Common myeloid progenitor, CD34-positive (primary cell): ENCODE data around the gene TBC1D4.
A peak's percentile ranks its signal among the peaks of the same experiment; 100 is the strongest.

Experiments used
- CTCF ChIA-PET: fragments of 350-600 bp; sonication (Branson Sonifier 250); formaldehyde crosslinking; loops from one replicate; lab custom pipeline; 2021; ENCODE audit warnings: antibody characterized with exemption; lab: Charles Lee
- POLR2A ChIA-PET: fragments of 350-600 bp; sonication (Branson Sonifier 250); formaldehyde crosslinking; loops from one replicate; lab custom pipeline; 2021; ENCODE audit warnings: antibody characterized with exemption; lab: Charles Lee
- DNase-seq, 3 donors: peaks; one replicate each; pipeline versions ENCODE4 v3.0.0 to v3.0.0-alpha.2; 2013
- H3K27ac ChIP-seq, 2 experiments: 1 replicate in 1 of 2; 2 replicates in 1 of 2; pipeline ENCODE4 v1.7.0; 2013; ENCODE audit warnings: inconsistent platforms in 2 of 2, low read length in 2 of 2, mild to moderate bottlenecking in 2 of 2, low read depth in 1 of 2, moderate library complexity in 1 of 2; ENCODE audit not compliant: severe bottlenecking in 2 of 2, insufficient read depth in 1 of 2, poor library complexity in 1 of 2
- H3K27me3 ChIP-seq, 5 experiments: replicated peaks in 2 of 5; 1 replicate in 3 of 5; 2 replicates in 2 of 5; pipeline versions ENCODE4 v1.6.1 to v1.7.0; 2013; ENCODE audit warnings: low read length in 4 of 5, mild to moderate bottlenecking in 2 of 5, moderate library complexity in 2 of 5, inconsistent platforms in 1 of 5; ENCODE audit not compliant: insufficient read depth in 5 of 5, control insufficient read depth in 4 of 5
- H3K36me3 ChIP-seq, 4 experiments: 1 replicate in 2 of 4; 2 replicates in 2 of 4; pipeline versions ENCODE4 v1.6.1 to v1.7.0; 2013; ENCODE audit warnings: low read length in 3 of 4, control low read depth in 1 of 4, mild to moderate bottlenecking in 1 of 4; ENCODE audit not compliant: control insufficient read depth in 4 of 4, insufficient read depth in 4 of 4
- H3K4me1 ChIP-seq, 4 experiments: 1 replicate in 3 of 4; 2 replicates in 1 of 4; pipeline versions ENCODE4 v1.6.1 to v1.7.1; 2013; ENCODE audit warnings: low read length in 3 of 4, mild to moderate bottlenecking in 3 of 4, control low read depth in 1 of 4, inconsistent platforms in 1 of 4, moderate library complexity in 1 of 4; ENCODE audit not compliant: control insufficient read depth in 4 of 4, insufficient read depth in 4 of 4; ENCODE audit errors: control extremely low read depth in 1 of 4
- H3K4me3 ChIP-seq, 7 experiments: 1 replicate in 4 of 7; 2 replicates in 3 of 7; pipeline versions ENCODE4 v1.5.1 to v1.7.0; 2013; ENCODE audit warnings: mild to moderate bottlenecking in 7 of 7, low read length in 6 of 7, moderate library complexity in 6 of 7, inconsistent platforms in 2 of 7, low read depth in 2 of 7, control low read depth in 1 of 7; ENCODE audit not compliant: insufficient read depth in 4 of 7, control insufficient read depth in 1 of 7; ENCODE audit errors: extremely low read depth in 1 of 7
- H3K9me3 ChIP-seq, 5 experiments: 1 replicate in 4 of 5; 2 replicates in 1 of 5; pipeline versions ENCODE4 v1.6.1 to v1.7.1; 2013; ENCODE audit warnings: low read length in 4 of 5, mild to moderate bottlenecking in 2 of 5, inconsistent platforms in 1 of 5, low read depth in 1 of 5, moderate library complexity in 1 of 5; ENCODE audit not compliant: control insufficient read depth in 4 of 5, insufficient read depth in 2 of 5; ENCODE audit errors: control extremely low read depth in 1 of 5
- WGBS: methylation state at CpG from one replicate; pipeline ENCODE4 v1.1.5; 2013; ENCODE audit not compliant: insufficient coverage; 5-methylcytosine and 5-hydroxymethylcytosine counted together

TBC1D4 gene

DNA sequence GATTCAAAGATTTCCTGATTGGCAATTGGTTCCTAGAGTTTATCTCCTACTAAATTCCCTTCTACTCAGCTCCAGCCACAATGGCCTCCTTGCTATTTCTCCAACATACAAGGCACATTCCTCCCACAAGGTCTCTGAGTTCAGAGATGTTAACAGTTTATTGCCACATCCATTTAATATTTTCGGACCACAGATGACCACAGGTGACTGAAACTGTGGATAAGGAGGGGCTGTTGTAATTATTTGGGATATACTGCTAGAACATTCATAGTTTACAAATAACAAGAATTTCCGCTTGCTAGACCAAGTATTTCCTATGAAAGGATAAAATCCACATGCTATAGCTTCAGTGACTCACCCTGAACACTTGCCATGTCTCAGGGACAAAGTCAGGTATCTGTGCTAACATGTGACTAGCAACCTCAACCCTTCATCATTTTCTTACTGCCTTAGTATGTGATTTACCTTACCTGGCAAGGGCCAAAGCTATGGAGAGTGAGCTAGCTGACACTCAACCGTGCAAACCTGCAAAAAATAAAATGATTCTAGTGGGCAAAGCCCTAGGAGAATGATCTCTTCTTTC, 117.7 kb downstream of the TBC1D4 start:
- Histone ChIP-seq H3K36me3 (no peaks in the 10 kb centered on the region), H3K4me3 (no peak overlapping the region), H3K4me1 (peaks cover 0 to 13% (median 5%) of the 10 kb centered on the region in 4 experiments), H3K27me3 (no peaks in the 10 kb centered on the region), H3K9me3 (no peaks in the 10 kb centered on the region), H3K27ac (no peak overlapping the region)
- 90% methylated on average over 2 of the region's 3 CpGs for WGBS
- CTCF ChIA-PET = interaction anchor here (1.5 kb wide), 1 partner anchor 12 kb away, joined by 3 read pairs; no protein-coding TSS in a partner anchor
- POLR2A ChIA-PET = no interaction called here
- DNase-seq = no peak

DNA sequence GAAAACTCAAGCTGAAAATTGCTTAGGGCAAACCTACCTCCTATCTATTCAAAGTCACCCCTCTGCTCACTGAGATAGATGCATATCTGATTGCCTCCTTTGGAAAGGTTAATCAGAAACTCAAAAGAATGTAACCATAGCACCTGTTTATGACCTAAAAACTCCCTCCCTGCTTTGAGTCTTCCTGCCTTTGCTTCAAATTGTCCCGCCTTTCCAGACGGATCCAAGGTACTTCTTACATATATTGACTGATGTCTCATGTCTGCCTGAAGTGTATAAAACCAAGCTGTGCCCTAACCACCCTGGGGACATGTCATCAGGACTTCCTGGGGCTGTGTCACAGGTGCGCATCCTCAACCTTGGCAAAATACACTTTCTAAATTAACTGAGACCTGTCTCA, 118.6 kb downstream of the TBC1D4 start:
- H3K9me3 ChIP-seq = no peaks in the 10 kb centered on the region
- WGBS = 100% methylated on average over 3 of the region's 3 CpGs
- POLR2A ChIA-PET = no interaction called here
- H3K27ac ChIP-seq = no peak overlapping the region
- H3K27me3 ChIP-seq = no peaks in the 10 kb centered on the region
- CTCF ChIA-PET = interaction anchor here (1.5 kb wide), 1 partner anchor 13 kb away, joined by 3 read pairs; no protein-coding TSS in a partner anchor
- peaks cover 0 to 13% (median 5%) of the 10 kb centered on the region in 4 experiments for H3K4me1 ChIP-seq
- no peaks in the 10 kb centered on the region for H3K36me3 ChIP-seq
- H3K4me3 ChIP-seq = no peak overlapping the region
- DNase-seq = no peak

DNA sequence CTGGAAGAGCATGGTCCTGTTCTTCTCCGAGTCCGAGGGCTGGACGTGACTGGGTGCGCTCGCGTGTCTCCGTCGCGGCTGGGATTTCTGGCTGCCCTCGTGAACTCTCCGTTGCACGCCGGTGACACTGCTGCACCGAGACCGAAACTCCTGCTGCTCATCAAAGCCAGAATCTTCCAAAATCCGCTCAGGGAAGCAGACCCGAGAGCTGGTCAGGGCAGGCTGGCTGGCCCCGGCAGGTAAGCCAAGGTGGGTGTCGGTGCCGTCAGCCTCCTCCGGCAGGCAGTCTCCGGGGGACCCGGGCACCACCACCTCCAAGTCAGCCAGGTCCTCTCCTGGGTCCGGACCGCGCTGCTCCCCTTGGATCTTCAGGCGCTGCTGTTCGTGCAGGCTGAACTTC, 119.9 kb downstream of the TBC1D4 start:
- peaks cover 0 to 13% (median 3%) of the 10 kb centered on the region in 4 experiments for H3K4me1 ChIP-seq
- no peaks in the 10 kb centered on the region for H3K9me3 ChIP-seq
- H3K4me3 ChIP-seq = no peak overlapping the region
- no peaks in the 10 kb centered on the region for H3K27me3 ChIP-seq
- DNase-seq = no peak
- CTCF ChIA-PET = no interaction called here
- no peaks in the 10 kb centered on the region for H3K36me3 ChIP-seq
- 98% methylated on average over 28 of the region's 28 CpGs for WGBS
- POLR2A ChIA-PET = no interaction called here
- no peak overlapping the region for H3K27ac ChIP-seq

DNA sequence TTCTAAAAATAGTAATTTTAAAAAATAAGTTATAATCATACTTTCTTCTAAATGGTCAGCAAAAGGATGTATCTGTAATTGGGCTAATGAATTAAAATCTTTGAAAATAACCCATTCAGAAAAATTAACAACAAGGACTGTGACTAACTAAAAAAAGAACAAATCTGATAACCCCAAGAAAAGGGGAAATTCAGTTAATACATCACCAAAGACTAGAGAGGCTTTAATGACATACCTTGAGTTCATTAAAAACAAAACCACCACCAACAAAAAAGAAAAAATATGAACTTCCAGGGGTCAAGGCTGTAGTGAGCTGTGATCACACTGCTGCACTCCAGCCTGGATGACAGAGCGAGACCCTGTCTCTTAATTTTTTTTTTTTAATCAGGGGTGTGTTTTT, 121.8 kb downstream of the TBC1D4 start:
- H3K36me3 ChIP-seq = no peaks in the 10 kb centered on the region
- H3K27me3 ChIP-seq = no peaks in the 10 kb centered on the region
- ChIA-PET POLR2A (no interaction called here), CTCF (interaction anchor here (0.7 kb wide), 1 partner anchor 12 kb away, joined by 4 read pairs; no protein-coding TSS in a partner anchor)
- H3K27ac ChIP-seq = no peak overlapping the region
- H3K4me1 ChIP-seq = no peaks in the 10 kb centered on the region
- WGBS = no CpG with 5 or more reads among the region's 1 CpG
- no peak overlapping the region for H3K4me3 ChIP-seq
- no peaks in the 10 kb centered on the region for H3K9me3 ChIP-seq
- peak in 1 of 3 donors; percentile 6 for DNase-seq

DNA sequence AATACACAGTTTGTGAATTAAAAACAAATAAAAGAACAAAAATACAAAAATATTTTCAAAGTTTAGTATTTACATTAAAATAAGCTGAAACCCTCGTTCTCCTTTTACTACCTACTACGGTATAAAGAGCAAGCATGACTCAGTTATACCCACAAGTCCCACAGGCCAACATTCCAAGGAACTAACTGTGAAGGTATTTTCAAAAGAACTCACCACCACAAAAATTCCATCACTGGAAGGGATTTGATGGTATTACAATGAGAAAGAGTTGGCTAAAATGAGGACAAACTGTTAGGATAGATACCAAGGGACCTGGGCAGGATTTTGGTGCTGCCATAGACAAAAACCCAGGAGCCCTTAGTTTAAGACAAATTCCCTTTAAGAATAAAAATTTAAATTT, 122.7 kb downstream of the TBC1D4 start:
- ChIA-PET POLR2A (no interaction called here), CTCF (no interaction called here)
- no peak for DNase-seq
- H3K27me3 ChIP-seq = no peaks in the 10 kb centered on the region
- no peaks in the 10 kb centered on the region for H3K36me3 ChIP-seq
- H3K27ac ChIP-seq = no peak overlapping the region
- H3K4me3 ChIP-seq = no peak overlapping the region
- no peaks in the 10 kb centered on the region for H3K9me3 ChIP-seq
- no peaks in the 10 kb centered on the region for H3K4me1 ChIP-seq
- no CpG with 5 or more reads among the region's 2 CpGs for WGBS

DNA sequence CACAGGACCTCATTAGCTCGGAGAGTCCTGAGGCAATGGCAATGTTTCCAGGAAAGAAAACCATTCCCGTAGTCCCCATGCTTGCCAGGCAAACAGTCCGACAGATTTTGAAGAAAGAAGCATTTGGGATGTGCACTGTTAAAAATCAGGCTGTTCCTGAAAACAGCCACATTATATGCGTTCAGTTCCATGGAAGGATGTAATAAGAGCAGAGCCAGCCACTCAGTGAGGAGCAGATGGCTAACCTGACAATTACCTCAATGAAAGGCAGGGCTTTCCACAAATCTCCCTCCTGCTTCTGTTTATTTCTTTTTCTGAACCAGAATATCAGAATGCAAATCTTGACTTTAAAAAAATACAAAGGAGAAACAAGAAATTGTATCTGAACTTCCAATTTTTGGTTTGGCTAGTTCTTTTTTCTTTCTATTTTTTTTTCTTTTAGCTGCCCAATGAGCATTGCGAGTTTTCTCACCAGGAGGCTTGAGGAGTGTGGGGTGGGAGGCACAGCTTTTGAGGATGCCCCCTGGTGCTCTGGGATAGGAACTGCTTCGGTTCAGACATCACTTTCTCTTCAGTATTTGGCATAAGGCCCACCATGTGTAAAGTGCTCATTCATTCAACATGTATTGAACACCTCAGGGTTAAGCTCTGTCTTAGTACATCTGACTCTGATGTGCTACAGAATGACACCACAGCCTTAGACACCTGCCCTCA, 124.2 kb downstream of the TBC1D4 start:
- ChIA-PET CTCF (interaction anchor here (0.6 to 1.6 kb wide), 4 partner anchors 10 to 1332 kb away, joined by 3 to 5 read pairs (median 4); no protein-coding TSS in a partner anchor), POLR2A (no interaction called here)
- WGBS = 100% methylated on average over 4 of the region's 6 CpGs
- Histone ChIP-seq H3K9me3 (no peaks in the 10 kb centered on the region), H3K36me3 (peaks cover 0 to 10% (median 0%) of the 10 kb centered on the region in 4 experiments), H3K4me3 (no peak overlapping the region), H3K4me1 (no peaks in the 10 kb centered on the region), H3K27me3 (no peaks in the 10 kb centered on the region), H3K27ac (no peak overlapping the region)
- peak; percentile 69 to 84 (median 80) for DNase-seq

DNA sequence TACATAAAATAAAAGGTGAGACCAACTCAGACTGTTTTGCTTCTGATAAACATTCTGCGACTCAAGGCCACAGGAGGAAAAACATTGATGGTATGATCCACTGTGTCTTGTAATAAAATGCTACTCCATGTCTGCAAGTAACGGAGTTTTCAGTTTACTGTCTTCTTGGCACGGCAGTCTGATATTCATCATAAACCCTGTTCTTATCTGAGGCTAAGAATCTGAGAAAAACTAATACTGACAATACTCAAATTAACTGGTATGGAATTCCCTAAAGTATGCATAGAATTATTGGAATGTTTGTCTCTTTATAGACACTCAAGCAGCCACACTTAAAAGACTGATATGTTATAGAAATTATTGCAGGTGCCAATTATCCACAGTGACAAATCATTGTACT, 125.5 kb downstream of the TBC1D4 start:
- H3K4me1 ChIP-seq = no peaks in the 10 kb centered on the region
- peaks cover 0 to 10% (median 0%) of the 10 kb centered on the region in 4 experiments for H3K36me3 ChIP-seq
- peaks cover 0 to 2% (median 0%) of the 10 kb centered on the region in 5 experiments for H3K9me3 ChIP-seq
- ChIA-PET POLR2A (no interaction called here), CTCF (interaction anchor here (0.8 to 1.6 kb wide), 2 partner anchors 11 to 153 kb away, joined by 3 to 5 read pairs; no protein-coding TSS in a partner anchor)
- H3K4me3 ChIP-seq = no peak overlapping the region
- 100% methylated on average over 1 of the region's 3 CpGs for WGBS
- no peak overlapping the region for H3K27ac ChIP-seq
- no peaks in the 10 kb centered on the region for H3K27me3 ChIP-seq
- DNase-seq = no peak
